Ascending aorta (tissue), 2 donors: Measurements from ENCODE around the gene GP9. TPM values are rescaled to one million over a fixed set of nuclear protein-coding genes. Genes with fewer than 3 reads are reported as not detected.

Experiments
- DNase-seq, 2 donors: peaks; one replicate each; pipeline ENCODE4 v3.0.0-alpha.2; 2019; ENCODE audit warnings: low spot score in 2 of 2
- H3K27ac ChIP-seq, 2 donors: fragments of 200-600 bp; sonication (generic); one replicate each; pipeline ENCODE4 v1.5.1; 2016 to 2017; ENCODE audit warnings: mild to moderate bottlenecking in 1 of 2
- H3K27me3 ChIP-seq: fragments of 200-600 bp; sonication (generic); one replicate; pipeline ENCODE4 v1.5.1; 2017
- H3K36me3 ChIP-seq, 2 donors: fragments of 200-600 bp; sonication (generic); one replicate each; pipeline ENCODE4 v1.5.1; 2016
- H3K4me1 ChIP-seq, 2 donors: fragments of 200-600 bp; sonication (generic); one replicate each; pipeline ENCODE4 v1.5.1; 2016 to 2017; ENCODE audit warnings: mild to moderate bottlenecking in 1 of 2
- H3K4me3 ChIP-seq, 2 donors: fragments of 200-600 bp; sonication (generic); one replicate each; pipeline ENCODE4 v1.5.1; 2016 to 2017; ENCODE audit warnings: mild to moderate bottlenecking in 1 of 2
- H3K9me3 ChIP-seq, 2 donors: fragments of 200-600 bp; sonication (generic); one replicate each; pipeline ENCODE4 v1.5.1; 2016
- CTCF ChIP-seq, 3 experiments: fragments of 200-600 bp in 2 of 3; fragments of 450-650 bp in 1 of 3; sonication (generic) in 2 of 3; IDR thresholded peaks; one replicate each; pipeline ENCODE4 v1.5.1; 2016 to 2019; ENCODE audit warnings: antibody characterized with exemption in 3 of 3, mild to moderate bottlenecking in 1 of 3, moderate library complexity in 1 of 3
- intact Hi-C: fragments of 100-400 bp; cut with DNase I; formaldehyde crosslinking; loops from one replicate; pipeline ENCODE4 v1.15.1; 2023
- total RNA-seq: library from RNA; depleted of rRNA; stranded (reverse); fragments of >200 nt; gene quantifications from one replicate; pipeline ENCODE4 v1.1.0, GENCODE V29; 2016

GP9 gene
- total RNA-seq, 1 donor from 2014 or later = not detected

- H3K4me3 ChIP-seq = no peak overlapping the region
- no peaks in the 10 kb centered on the region for H3K27me3 ChIP-seq
- no peaks in the 10 kb centered on the region for H3K9me3 ChIP-seq
- no peak for TF ChIP-seq CTCF (IDR thresholded peaks at IDR 0.05)
- intact Hi-C loops = no loop called here
- no peaks in the 10 kb centered on the region for H3K4me1 ChIP-seq
- peak overlapping the region in 1 of 2 donors; percentile 38 for H3K27ac ChIP-seq
- H3K36me3 ChIP-seq = no peaks in the 10 kb centered on the region
- DNase-seq = no peak
Observed at GRCh38 chr3:129016356-129016719, 44.2 kb upstream of the GP9 start.

DNA sequence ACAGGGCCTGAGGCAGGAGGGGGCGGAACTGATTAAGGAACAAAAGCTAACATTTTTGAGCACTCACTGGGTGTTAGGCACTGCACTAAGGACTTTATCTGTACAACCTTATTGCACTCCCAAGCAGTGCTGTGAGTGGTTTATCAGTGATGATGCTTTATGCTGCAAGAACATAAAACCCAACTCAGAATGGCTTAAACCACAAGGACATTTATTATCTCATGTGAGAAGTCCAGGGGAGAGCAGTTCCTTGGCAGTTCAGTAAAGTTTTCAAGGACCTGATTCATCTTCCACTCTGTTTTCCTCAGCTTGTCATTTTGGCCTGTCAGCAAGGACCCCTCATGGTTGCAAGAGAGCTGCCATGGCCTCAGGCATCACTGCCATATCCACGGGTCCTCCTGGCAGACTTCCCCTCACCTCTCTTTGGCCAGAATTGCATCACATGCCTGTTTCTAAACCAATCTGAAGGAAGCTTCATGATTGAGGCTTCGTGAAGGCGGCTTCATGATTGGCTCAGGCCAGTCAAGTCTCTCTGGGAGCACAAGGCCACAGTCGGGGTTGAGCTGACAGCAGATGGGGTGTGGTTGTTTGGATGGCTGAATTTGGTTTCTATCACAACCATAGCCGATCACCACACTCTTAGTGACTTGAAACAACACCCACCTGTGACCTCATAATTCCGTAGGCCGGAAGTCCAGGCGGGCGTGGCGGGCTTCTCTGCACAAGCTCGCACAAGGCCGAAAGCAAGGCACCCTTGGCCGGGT, 43.7 kb upstream of the GP9 start:
- intact Hi-C loops = no loop called here
- no peak for TF ChIP-seq CTCF (IDR thresholded peaks at IDR 0.05)
- Histone ChIP-seq H3K4me1 (no peaks in the 10 kb centered on the region), H3K9me3 (no peaks in the 10 kb centered on the region), H3K27me3 (no peaks in the 10 kb centered on the region), H3K27ac (no peak overlapping the region), H3K36me3 (no peaks in the 10 kb centered on the region), H3K4me3 (no peak overlapping the region)
- DNase-seq = no peak

DNA sequence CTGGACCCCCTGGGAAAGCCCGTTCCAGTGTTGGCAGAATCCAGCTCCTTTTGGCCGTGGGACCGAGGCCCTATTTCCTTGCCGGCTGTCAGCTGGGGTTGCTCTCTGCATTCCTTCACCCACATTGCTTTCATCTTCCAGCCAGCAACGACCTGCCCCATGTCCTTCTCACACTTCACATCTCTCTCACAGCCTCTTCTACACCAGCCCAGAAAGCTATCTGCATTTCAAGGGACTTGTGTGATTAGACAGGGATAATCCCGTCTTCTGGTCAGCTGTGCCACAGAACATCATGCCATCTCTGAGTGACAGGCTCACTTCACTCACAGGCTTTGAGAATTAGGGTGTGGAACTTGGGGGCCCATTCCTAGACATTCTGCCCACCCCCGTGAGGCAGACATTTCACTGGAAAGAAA, 43.1 kb upstream of the GP9 start:
- no peaks in the 10 kb centered on the region for H3K9me3 ChIP-seq
- no peak overlapping the region for H3K27ac ChIP-seq
- intact Hi-C loops = no loop called here
- DNase-seq = no peak
- no peaks in the 10 kb centered on the region for H3K4me1 ChIP-seq
- no peaks in the 10 kb centered on the region for H3K27me3 ChIP-seq
- no peak for TF ChIP-seq CTCF (IDR thresholded peaks at IDR 0.05)
- H3K4me3 ChIP-seq = no peak overlapping the region
- no peaks in the 10 kb centered on the region for H3K36me3 ChIP-seq

- no peaks in the 10 kb centered on the region for H3K9me3 ChIP-seq
- no peaks in the 10 kb centered on the region for H3K36me3 ChIP-seq
- H3K27me3 ChIP-seq = no peaks in the 10 kb centered on the region
- H3K4me3 ChIP-seq = no peak overlapping the region
- TF ChIP-seq CTCF (IDR thresholded peaks at IDR 0.05) = no peak
- DNase-seq = no peak
- H3K27ac ChIP-seq = no peak overlapping the region
- H3K4me1 ChIP-seq = no peaks in the 10 kb centered on the region
- intact Hi-C loops = no loop called here
Observed at GRCh38 chr3:129018271-129018670, 42.3 kb upstream of the GP9 start.

DNA sequence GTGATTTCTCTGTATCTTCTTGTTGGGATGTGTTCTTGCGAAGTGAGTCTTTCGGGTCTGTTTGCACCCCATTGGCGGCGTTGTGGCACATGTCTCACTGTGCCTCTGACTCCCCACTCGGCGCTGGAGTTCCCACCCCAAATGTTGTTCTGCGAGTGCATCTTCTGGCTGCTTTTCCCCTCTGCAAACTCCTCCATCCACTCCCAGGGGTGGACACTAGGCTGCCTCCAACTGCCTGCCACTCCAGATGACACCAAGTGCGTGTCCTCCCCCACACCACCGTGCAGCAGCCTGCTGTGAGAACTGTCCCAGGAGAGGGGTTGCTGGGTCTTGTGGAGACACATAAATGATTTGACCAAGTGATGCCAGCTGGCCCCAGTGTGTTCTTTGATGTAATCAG, 41.8 kb upstream of the GP9 start:
- DNase-seq = no peak
- H3K4me3 ChIP-seq = no peak overlapping the region
- no peaks in the 10 kb centered on the region for H3K9me3 ChIP-seq
- H3K36me3 ChIP-seq = no peaks in the 10 kb centered on the region
- no peak overlapping the region for H3K27ac ChIP-seq
- no peaks in the 10 kb centered on the region for H3K4me1 ChIP-seq
- no peak for TF ChIP-seq CTCF (IDR thresholded peaks at IDR 0.05)
- no peaks in the 10 kb centered on the region for H3K27me3 ChIP-seq
- intact Hi-C loops = no loop called here

DNA sequence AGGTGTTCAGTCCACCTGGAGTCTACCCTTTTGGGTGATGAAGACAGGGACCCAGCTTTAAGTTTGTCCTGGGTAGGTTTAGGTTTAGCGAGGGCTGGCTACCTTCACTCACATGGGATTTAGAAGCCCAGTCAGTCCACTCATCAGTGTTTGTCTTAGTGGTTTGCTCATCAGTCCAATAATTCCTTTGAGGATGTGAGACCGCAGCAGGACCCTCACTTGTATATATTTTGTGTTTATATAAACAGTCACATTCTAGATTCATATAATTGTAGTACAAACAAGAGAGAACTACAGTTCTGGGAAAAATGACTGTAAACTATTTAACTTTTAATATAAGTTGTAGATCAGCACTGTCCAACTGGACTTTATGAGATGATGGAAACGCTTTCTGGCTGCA, 41.3 kb upstream of the GP9 start:
- DNase-seq = no peak
- Histone ChIP-seq H3K27ac (no peak overlapping the region), H3K36me3 (no peaks in the 10 kb centered on the region), H3K4me3 (no peak overlapping the region), H3K4me1 (no peaks in the 10 kb centered on the region), H3K27me3 (no peaks in the 10 kb centered on the region), H3K9me3 (no peaks in the 10 kb centered on the region)
- TF ChIP-seq CTCF (IDR thresholded peaks at IDR 0.05) = no peak
- intact Hi-C loops = no loop called here
